Measurements from ENCODE around the gene KIF1C.
"Not testable (repeated sequence)": the region's sequence is repeated elsewhere in the genome, so short reads cannot be mapped to it uniquely, and the experiment has no call there.

The KIF1C gene

GRCh38 chr17:5044630-5045029 lies 46.9 kb downstream of the KIF1C start:
- peak; percentile 38 for DNase-seq (ENCODE audit: low read depth, low spot score)

GRCh38 chr17:5045496-5045895 lies 47.7 kb downstream of the KIF1C start:
- DNase-seq (ENCODE audit: low read depth, low spot score), result no peak

GRCh38 chr17:5047446-5047845 lies 49.7 kb downstream of the KIF1C start:
- no peak for DNase-seq (ENCODE audit: low read depth, low spot score)

GRCh38 chr17:5049314-5049841 lies 51.6 kb downstream of the KIF1C start:
- no peak for DNase-seq (ENCODE audit: low read depth, low spot score)

GRCh38 chr17:5050278-5050677 lies 52.5 kb downstream of the KIF1C start:
- no peak for DNase-seq (ENCODE audit: low read depth, low spot score)

- DNase-seq (ENCODE audit: low read depth, low spot score), result peak; percentile 20
Measured at GRCh38 chr17:5055543-5055942, 57.8 kb downstream of the KIF1C start.

GRCh38 chr17:5065227-5065744 lies 67.5 kb downstream of the KIF1C start:
- DNase-seq (ENCODE audit: low read depth, low spot score), result no peak

GRCh38 chr17:5068236-5068635 lies 70.5 kb downstream of the KIF1C start:
- DNase-seq (ENCODE audit: low read depth, low spot score), result no peak

GRCh38 chr17:5069724-5070123 lies 72.0 kb downstream of the KIF1C start:
- DNase-seq (ENCODE audit: low read depth, low spot score), result no peak

- DNase-seq (ENCODE audit: low read depth, low spot score), result peak; percentile 26
Measured at GRCh38 chr17:5075472-5075871, 77.7 kb downstream of the KIF1C start.

GRCh38 chr17:5077275-5077674 lies 79.5 kb downstream of the KIF1C start:
- DNase-seq (ENCODE audit: low read depth, low spot score), result not testable (repeated sequence)

GRCh38 chr17:5077781-5078105 lies 80.0 kb downstream of the KIF1C start:
- no peak for DNase-seq (ENCODE audit: low read depth, low spot score)
